ENCODE data around the gene OR6C70. TPM values are rescaled to one million over a fixed set of nuclear protein-coding genes. Genes with fewer than 3 reads are reported as not detected.

The OR6C70 gene
- total RNA-seq, 4 donors from 2014 or later, result not detected

DNA sequence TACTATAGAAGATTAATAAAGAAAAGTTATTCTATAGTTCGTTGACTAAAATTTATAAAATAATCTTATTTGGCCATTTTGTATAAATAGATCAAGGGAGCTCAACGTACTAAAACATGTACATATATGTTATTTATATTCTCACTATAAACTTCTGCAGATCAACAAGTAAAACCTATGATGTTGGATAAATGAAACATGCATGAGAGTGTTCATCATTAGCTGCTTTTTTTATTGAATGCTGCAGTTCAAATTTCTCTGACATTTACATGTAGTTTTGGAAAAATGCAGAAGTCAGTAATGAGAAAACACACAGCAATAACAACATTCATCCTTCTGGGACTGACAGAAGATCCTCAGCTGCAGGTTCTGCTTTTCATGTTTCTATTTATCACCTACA is 22.1 kb upstream of the OR6C70 start, which contains the start of gene OR6C68:
OR6C68 (plus strand) TSS at position 301 of the 400 bp plus-strand sequence; CDS start at position 301, 0 bp downstream.
- TF ChIP-seq, protein P1, sequence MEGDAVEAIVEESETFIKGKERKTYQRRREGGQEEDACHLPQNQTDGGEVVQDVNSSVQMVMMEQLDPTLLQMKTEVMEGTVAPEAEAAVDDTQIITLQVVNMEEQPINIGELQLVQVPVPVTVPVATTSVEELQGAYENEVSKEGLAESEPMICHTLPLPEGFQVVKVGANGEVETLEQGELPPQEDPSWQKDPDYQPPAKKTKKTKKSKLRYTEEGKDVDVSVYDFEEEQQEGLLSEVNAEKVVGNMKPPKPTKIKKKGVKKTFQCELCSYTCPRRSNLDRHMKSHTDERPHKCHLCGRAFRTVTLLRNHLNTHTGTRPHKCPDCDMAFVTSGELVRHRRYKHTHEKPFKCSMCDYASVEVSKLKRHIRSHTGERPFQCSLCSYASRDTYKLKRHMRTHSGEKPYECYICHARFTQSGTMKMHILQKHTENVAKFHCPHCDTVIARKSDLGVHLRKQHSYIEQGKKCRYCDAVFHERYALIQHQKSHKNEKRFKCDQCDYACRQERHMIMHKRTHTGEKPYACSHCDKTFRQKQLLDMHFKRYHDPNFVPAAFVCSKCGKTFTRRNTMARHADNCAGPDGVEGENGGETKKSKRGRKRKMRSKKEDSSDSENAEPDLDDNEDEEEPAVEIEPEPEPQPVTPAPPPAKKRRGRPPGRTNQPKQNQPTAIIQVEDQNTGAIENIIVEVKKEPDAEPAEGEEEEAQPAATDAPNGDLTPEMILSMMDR (IDR thresholded peaks at IDR 0.05; ENCODE audit: low read depth), result no peak

DNA sequence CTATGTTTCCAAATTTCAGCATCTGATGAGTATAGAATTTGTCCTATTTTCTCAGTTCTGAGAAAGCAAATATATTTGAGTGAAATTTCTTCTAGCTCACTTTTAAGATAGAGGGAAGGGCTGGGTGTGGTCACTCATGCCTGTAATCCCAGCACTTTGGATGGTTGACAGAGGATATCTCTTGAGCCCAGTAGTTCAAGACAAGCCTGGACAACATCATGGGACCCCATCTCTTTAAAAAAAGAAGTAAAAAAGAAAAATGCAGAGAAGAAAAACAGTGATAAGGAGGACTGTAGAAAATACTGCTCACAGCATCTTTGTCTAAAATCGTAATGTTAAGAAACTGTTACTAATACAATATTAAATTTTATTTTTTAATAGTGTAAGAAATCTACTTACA is 2.3 kb upstream of the OR6C70 start:
- TF ChIP-seq, protein P1 (IDR thresholded peaks at IDR 0.05; ENCODE audit: low read depth), result no peak

DNA sequence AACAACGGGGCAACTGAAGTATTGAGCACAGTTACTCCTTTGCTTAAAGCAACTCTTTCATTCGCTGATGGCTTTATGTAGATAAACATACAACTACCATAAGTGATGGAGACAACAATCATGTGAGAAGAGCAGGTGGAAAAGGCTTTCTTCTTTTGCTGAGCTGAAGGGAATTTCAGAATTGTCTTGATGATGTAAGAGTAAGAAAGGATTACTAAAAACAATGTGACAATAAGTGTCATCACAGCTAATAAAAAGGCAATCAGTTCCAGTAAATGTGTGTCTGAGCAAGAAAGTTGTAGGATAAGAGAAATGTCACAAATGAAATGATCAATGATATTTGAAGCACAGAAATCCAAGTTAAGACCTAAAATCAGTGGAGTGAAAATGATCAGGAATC is 647 bp downstream of the OR6C70 start:
- TF ChIP-seq, protein P1 (IDR thresholded peaks at IDR 0.05; ENCODE audit: low read depth), result no peak

DNA sequence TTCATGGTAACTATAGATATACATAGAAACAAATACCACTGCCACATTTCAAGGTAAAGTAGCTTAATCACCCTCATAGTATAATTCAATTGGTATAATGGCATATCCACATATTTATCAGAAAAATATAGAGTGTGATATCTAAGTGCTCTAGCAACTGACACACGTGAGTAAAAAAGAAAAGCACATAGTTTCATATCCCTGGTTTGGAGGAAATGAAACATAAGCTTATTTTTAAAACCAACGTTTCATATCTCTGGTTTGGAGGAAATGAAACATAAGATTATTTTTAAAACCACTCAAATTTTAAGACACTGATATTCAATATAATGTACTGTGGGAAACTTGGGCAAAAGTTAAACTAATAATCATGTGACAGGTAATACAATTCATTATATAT is 2.1 kb downstream of the OR6C70 start:
- TF ChIP-seq, protein P1 (IDR thresholded peaks at IDR 0.05; ENCODE audit: low read depth), result no peak

DNA sequence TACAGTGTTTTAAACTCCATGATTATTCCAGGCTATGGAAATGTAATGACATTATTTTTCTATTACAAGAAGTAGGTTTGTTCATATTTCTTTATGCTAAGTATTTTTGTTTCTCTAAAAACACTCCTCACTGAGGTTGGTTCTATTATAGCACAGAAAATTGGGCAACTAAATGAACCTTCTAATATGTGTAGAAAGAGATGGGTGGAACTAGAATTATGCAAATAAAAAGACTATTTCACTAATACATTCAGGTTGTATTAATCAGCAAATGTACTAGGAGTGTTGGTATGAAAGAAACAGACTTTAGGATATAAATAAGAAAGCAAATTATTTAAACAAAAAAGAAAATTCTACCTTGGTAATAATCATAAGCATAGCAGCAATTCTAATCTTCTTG is 21.1 kb downstream of the OR6C70 start:
- TF ChIP-seq, protein P1 (IDR thresholded peaks at IDR 0.05; ENCODE audit: low read depth), result no peak

DNA sequence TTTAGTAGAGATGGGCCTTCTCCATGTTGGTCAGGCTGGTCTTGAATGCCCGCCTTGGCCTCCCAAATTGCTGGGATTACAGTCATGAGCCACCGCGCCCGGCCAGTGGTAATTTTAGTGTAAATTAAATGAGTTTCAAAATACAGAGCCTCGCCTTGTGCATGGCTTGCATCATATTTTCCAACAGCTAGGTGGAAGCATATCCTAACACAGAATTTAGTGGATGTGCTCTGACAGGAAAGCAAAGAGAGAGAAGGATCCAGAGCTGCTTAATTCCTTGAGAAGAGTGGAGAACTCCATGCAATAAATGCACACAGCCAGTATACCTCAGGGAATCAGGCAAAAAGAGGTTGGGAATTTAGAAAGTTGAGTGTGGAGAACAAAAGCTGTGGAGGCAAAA is 23.6 kb downstream of the OR6C70 start:
- TF ChIP-seq, protein P1 (IDR thresholded peaks at IDR 0.05; ENCODE audit: low read depth), result no peak

DNA sequence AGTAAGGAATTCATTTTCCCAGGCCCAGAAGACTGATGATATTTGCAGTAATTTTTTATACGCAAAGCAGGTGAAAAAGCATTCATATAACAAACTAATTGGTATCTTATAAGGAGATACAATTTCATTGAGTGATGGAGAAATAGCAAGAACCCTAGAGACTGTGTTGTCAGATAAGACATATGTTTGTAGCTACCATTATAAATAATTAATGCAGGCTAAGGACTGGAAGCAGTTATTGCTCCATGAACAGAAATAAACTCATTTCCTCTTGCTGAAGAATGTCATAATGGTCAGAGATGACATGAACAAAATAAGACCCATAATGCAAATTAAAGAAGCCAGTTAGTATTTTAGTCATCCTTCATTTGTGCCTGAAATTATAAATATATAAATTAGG is 24.6 kb downstream of the OR6C70 start:
- TF ChIP-seq, protein P1 (IDR thresholded peaks at IDR 0.05; ENCODE audit: low read depth), result no peak

Data from subcutaneous adipose tissue (tissue), 4 donors.